SHP77 (cell line): ENCODE data around the gene DCAKD.
"Not testable (repeated sequence)": the region's sequence is repeated elsewhere in the genome, so short reads cannot be mapped to it uniquely, and the experiment has no call there.

Experiments used
- DNase-seq, 2 experiments: peaks; one replicate each; lab custom pipeline; 2025; lab: John Stamatoyannopoulos, UW

Gene DCAKD

DNA sequence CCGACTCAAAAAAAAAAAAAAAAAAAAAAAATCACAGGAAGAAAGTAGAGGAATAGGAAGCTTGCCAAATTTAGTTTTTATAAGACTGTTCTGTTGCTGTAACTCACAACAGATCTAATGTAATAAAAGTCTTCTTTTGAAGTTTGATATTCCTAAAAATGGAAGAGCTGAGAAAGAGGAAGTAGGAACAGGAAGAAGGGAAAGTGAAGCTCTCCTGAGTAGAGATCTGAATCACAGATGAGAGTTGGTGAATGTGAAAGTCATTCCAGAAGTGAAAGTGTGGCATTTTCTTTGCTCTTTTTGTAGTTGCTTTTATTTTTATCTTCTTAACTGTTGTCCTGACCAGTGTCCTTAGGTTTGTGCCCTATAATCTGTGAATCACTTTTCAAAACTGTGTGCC, 11.8 kb upstream of the DCAKD start:
- DNase-seq: no peak

DNA sequence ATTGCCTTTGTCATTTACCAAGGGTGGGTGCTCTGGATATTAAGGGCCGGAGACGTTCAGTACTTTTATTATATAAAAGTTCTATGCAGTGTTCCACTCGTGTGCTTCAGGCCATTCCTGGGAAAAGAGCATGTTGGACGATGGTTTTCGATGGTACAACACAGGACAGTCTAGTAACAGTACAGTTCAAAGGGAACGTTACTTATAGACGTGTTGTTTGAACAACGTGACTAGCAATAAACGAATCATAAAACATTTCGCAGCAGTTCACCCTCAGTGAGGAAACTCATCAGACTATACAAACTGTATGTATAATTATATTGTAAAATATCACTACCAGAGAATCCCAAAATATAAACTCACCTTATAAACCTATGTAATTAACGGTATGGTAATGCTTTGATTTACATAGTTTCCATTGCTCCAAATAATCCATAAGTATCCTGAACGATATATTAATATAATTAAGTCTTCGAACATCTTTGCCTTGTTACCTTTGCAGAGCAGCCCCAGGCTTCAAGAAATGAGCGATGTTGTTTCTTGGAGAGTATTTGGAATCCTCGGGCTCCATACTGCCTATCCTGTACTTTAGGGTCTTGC, 10.3 kb upstream of the DCAKD start:
- DNase-seq: no peak

DNA sequence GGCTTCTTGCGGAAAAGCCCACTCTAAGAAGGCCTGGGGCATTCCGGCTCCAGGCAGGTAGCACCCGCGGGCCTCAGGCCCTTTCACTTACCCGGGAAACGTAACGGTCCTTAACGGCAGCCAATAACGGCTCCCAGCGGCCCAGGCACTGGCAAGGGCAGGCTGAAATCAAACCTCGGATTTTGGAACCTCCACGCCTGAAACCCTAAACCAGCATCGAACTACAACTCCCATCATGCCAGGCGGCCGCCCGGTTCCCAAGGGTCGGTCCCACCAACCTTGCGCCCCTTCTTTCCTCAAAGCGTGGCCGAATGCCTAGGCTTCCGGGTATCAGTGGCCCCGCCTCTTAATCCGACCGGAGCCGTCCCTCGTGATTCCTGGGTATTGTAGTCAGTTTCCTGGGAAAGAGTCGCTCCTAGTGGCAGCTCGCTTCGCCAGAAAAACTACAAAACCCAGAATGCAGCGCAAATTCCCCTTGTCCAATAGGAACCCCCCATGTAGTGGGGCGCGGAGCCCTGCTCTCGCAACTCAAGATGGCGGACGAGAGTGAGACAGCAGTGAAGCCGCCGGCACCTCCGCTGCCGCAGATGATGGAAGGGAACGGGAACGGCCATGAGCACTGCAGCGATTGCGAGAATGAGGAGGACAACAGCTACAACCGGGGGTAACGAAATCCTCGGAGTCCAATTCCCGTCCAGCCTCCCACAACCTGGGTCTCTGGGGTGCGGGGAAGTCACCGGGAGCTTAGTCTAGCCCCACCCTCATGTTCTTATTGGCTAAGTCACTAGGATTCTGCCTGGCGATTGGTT, 9.6 kb upstream of the DCAKD start, which contains the start of gene NMT1:
NMT1 (plus strand) TSS at position 521 of the 809 bp plus-strand sequence; CDS start at position 534, 13 bp downstream.
- peak; percentile 99 for DNase-seq

DNA sequence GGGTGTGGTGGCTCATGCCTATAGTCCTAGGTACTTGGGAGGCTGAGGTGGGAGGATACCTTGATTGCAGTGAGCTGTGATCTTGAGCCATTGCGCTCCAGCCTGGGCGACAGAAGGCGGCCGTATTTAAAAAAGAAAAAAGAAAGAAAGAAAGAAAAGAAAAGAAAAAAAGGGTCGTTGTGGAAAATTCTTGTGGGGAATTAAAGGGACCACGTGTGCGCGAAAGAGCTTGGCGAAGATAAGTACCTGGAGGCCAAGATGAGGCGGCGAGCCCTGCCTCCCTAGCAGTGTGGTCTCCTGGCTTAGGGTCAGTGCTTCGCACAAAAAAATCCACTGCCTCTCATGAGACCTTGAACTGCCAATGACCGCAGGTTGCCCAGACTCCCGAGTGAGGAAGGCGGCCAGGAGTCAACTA, 9.0 kb upstream of the DCAKD start:
- DNase-seq: no peak

DNA sequence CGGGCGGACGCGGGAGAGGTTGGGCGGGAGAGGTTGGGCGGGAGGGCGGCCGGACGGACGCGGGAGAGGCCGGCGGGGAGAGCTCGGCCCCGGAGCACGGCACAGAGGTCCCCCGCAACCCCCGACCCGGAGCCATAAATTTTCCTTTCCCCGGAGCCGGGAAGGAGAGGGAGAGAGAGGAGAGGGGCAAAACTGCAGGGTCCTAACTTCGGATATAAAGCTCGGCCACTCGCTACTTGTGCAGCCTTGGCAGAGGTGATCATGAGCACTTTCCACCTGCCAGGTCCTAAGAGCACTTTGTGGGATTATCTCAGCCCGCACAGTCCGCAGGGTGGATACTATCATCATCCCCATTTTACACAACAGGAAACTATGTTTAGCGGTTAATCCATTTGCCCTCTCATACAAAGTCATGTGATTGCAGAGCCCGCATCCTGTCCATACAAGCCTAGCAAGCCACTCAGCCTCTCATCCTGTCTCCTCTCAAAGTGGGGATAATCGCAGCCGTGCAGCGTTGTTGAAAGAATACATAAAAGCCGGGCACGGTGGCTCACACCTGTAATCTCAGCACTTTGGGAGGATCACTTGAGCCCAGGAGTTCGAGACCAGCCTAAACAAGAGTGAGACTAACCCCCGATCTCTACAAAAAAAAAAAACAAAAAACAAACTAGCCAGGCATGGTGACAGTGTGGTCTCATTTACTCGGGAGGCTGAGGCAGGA, 780 bp upstream of the DCAKD start:
- DNase-seq: peak; percentile 49 to 60

DNA sequence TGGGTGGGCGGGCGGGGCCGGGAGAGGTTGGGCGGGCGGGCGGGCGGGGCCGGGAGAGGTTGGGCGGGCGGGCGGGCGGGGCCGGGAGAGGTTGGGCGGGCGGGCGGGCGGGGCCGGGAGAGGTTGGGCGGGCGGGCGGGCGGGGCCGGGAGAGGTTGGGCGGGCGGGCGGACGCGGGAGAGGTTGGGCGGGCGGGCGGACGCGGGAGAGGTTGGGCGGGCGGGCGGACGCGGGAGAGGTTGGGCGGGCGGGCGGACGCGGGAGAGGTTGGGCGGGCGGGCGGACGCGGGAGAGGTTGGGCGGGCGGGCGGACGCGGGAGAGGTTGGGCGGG, 254 bp upstream of the DCAKD start:
- not testable (repeated sequence) for DNase-seq

DNA sequence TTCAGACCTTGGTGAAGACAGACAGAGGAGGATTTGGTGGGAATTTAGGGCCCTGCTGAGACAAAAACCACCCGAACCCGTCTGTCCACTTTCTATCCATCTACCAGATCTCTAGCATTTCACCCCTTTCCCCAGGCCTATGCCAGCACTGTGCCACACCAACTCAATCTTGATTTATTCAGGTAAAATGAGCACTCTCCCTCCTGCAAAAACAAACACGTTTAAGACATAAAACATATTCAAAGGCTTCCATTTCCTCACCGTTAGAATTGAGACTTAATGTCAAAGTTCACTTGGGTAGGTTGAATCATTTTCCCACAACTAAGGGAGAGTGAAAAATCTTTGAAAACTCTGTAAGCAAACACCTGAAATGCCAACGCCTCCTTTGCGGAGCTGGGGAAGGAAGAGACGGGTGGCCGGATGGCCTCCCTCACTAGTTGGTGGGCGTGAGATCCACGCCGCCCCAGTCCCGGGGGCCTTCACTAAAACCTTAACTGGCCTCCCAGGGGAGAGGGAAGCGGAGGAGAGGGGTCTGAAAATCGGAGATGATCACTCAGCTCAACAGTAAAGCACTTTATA, 862 bp downstream of the DCAKD start:
- peak in 1 of 2 experiments; percentile 10 for DNase-seq

DNA sequence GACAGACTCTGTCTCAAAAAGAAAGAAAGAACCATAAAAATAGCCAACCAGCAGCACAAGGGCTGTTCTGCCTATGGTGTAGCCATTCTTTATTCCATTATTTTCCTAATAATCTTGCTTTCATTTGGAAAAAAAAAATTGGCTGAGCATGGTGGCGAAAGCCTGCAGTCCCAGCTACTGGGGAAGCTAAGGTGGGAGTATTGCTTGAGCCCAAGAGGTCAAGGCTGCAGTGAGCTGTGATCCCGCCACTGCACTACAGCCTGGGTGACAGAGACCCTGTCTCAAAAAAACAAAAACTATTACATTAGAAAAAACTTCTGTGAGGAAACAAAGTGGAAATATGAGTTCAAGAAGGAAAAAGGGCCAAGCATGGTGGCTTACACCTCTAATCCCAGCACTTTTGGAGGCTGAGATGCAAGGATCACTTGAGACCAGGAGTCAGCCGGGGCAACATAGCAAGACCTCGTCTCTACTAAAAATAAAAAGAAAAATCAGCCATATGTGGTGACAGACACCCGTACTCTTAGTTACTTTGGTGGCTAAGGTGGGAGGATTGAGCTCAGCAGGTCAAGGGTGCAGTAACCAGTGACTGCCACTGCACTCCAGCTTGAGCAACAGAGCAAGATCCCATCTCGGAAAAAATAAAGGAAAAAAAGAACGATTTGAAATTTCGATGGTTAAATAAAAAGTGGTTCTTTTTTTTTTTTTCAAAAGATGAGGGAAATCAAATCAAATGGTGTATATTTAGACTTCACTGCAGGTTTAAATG, 2.5 kb downstream of the DCAKD start:
- DNase-seq: no peak

DNA sequence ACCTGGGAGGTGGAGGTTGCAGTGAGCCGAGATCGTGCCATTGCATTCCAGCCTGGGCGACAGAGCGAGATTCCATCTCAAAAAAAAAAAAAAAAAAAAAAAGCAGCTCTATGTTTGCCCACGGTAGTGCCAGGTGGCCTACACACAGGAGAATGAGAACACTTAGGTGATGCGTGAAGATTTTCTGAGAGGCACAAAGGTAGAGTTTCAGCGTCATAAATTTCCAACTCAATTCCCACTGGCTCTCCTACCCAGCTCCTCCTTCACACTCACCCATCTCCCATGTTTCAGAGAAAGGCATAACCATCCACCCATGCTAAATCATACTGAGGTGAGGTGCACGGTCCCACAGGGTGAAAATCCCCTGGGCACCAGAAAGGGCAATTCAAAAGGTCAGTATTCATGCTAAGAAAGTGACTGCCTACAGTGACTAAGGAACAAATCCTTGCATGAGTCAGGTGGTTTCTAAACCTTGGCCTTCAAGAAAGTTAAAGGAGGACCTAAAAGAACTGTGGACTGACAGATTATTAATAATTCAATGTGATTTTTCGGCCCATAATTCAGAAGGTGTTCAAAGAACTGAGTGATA, 4.8 kb downstream of the DCAKD start:
- no peak for DNase-seq

DNA sequence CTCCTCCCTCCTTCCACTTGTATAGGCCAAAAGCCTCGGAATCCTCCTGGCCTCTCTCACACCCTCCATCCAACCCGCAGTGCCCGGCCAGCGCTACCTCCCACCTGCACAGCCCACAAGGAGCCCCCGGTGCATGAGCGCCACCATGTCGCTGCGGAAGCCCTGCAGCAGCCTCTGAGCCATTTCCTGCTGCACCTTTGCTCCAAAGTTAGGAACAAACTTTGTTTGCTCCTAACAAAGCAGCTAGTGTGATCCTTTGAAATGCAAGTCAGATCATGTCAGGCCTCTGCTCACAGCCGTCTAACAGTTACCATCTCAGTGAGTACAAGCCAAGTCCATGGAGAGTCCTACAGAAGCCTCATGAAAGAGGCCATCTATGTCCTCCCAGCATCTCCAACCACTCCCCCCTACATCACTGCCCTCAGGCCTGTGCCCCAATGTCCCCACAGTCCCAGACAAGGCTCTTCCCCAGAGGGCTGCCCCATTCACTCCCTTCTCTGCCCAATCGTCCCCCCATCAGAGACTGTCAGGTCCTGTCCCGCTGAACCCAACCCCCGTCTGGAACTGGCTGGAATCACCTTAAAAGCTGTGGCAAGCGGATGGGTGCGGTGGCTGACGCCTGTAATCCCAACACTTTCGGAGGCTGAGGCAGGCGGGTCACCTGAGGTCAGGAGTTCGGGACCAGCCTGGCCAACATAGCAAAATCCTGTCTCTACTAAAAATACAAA, 7.5 kb downstream of the DCAKD start:
- no peak for DNase-seq

DNA sequence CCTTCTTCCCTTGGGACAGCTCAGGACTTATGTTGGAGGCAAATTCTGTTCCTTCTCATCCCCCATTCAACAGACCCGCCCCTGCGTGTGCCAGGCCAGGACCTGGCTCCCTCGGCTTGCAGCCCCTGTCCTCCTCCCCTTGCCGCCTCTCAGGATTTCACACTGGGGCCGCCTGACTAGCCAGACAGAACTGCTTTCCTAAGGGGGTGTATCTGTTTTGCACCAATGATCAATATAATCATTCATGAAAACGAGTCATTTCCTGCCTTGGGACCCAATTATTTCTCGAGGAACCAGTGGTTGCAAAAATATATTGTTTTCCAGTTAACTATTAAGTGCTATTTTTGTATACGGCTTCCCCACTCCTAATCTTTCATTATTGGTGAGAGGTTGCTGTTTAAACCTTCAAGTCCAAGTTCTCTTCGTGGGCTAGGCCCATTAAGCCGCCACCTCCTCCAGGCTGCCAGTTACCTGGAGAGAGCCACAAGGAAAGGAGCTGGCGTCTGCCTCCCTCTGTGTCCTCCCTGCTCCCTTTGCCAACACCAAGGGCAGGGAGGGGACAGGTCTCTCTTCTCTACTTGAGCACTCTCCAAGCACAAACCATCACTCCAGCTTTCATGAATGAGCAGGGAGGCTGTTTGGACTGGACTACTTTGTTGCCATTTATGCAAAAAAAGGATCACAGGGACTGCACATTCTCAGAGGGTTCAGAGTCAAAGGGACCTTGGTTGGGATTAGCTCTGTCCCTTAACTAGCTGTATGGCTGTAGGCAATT, 8.9 kb downstream of the DCAKD start:
- DNase-seq: no peak

DNA sequence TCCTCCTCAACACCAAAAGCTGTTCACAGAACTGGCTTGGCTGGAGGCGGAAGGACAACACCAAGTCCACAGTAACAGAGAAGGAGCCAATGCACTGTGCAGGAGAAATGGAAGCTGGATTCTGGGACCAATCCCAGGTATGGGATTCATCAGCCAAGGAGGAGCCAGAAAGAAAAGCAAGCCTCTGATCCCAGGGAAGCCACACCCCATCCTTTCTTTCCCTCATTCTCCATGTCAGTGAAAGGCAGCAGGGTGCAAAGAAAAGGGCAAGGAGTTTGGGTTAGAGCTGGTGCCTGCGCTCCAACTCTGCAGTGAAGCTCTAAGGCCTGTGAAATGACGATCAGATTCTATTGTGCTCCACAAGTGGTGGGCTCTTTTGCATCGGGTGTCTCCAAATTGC, 11.0 kb downstream of the DCAKD start:
- no peak for DNase-seq

DNA sequence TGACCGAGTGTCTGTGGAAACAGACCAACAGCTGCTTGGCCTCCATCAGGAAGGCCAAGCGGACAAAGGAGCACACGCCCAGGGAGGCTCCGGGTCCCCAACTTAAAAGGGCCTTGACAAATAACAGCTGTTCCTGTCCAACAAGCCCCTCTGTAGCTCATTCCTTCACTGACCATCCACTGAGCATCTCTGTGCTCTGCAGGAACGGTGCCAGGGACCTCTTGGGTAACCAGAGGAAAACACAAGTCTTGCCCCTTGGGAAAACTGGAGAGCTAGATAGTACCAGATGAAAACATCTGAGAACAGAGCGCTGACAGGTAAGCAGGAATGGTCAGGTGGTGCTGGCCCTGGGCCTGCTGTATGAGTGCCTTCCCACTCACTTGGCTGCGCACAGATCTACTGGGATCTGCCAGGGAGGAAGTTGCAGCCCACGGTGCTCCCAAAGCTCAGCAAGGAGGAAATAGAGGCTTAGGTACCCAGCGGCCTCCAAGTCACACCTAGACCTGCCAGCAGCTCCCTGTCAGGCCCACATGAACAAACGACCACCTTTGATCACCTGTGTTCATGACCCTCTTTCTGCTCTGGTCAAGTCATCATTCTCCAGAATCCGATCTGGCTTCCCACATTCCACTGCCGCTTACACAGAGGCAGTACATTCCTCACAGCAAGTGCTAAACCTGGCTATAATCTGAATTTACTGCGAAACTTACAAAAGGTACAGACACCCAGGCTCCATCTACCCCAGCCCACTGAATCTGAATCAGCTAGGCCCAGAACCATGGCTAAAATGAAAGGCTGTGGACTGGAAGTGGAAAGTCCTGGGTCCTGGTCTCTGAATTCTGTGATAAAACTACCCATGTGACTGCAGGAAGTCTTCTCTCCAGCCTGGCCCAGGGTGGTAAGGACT, 12.5 kb downstream of the DCAKD start:
- no peak for DNase-seq

DNA sequence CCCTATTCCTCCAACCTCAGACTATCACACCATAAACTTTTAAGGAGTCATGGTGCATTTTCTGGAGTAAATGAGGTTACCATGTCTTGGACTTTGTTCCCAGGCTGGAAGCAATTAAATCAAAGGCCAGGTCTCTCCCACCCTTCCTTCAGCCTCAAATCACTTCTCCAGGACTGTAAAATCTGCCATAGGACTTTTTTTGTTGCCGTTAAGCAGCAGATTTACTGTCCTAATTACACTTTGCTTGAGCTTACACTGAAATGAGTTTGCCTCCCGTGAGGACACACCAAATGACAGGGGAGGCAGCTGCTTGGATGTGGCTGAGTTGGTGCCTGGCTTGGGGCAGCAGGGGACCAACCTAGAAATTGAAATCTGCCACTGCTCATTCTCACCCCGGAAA, 14.7 kb downstream of the DCAKD start:
- DNase-seq: no peak

DNA sequence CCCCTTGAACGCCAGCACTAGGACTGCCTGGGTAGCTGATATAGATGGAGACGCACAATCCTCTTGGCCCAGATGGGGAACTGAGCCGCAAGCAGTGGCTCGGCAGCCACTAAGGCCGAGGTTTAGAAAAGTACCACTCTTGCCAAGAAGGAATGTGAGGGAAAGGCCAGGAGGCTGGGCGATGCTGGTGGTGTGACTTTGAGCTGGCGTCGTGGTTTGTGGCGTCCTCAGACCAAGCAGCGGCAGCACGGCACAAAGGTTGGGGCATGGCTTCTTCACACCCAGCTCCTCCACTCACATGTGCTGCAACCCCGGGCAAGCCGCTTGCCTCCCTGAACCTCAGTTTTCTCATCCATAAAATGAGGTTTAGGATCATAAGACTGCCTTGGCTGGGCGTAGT, 15.6 kb downstream of the DCAKD start:
- DNase-seq: no peak

DNA sequence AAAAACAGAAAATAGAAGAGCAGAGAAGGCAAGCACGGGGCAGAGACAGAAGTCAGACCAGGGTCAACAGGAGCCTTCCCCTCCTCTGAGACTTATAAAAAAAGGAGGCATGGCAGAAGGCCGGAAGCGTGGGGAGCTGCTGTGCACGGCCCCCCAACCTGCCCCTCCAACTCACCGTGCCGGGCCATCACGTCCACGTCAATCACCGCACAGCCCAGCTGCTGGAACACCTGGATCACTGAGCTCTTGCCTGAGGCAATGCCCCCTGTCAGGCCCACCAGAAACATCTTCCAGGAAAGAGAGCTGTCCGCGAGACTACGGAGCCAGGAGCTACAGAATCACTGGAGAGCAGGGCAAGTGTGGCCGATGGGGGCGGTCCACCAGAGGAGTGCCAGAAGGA, 16.8 kb downstream of the DCAKD start:
- no peak for DNase-seq

DNA sequence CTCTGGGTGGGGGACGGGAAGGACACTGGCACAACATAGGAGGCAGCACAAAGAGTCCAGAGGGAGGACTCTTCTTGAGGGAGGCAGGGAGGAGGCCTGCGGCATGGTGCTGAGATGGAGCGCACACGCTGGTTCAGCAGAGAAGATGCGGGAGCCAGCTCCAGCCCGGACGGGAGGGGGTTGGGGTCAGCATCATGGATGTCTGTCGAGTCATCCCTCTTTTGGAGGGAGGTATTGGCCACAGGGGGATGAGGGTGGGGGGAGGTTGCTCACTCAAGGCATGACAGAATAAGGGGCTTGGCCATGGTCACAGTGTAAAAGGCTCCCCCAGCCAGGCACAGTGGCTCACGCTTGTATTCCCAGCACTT, 19.3 kb downstream of the DCAKD start:
- DNase-seq: no peak

DNA sequence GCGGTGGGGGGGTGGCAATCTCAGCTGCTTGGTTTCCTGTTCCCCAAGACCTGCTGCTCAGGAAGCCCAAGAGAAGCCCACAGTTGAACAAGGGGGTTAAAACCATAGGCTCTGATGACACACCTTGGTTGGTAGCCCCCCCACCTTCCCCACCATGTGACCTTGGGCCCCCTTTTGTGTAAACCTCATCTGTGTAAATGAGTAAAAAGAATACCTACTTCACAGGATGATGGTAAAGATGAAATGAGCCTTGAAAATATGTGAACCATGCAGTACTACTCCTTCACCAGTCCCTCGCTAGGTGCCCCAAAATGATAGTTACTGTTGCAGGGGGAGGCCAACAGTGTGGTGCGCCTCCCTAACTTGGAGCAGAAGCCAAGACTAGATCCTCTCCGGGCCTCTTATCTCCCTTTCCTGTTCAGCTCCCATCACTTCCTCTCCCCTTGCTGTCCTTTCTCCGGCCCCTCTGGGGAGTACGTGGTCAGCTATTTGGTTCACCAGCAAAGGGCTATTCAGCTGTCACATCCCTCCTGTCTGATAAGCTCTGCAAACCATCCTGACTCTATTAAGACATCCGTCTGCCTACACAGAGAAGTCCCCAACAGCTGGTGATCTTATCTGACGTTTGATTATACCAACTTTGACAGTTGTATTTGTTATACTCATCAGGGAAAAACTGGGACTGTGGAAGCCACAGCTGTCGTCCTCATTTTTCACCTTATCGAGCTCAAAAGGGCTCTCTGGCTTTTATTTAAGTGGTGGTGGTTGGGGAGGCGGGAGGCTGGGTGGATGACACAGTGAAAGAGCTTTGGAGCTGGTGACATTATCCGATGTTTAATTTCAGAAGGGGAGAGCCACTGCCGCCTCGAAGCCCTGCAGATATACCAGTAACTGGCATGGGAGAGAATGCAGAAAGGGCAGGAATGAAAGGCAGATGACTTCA, 19.9 kb downstream of the DCAKD start:
- no peak for DNase-seq
